H9 (cell line): ENCODE measurements around the gene TBC1D9. TPM values are rescaled to one million over a fixed set of nuclear protein-coding genes. Genes with fewer than 3 reads are reported as not detected.

Source experiments
- DNase-seq: peaks from one replicate; pipeline ENCODE4 v3.0.0-alpha.2; 2017
- H2AFZ ChIP-seq: one replicate; pipeline ENCODE4 v1.6.1; 2013; ENCODE audit warnings: mild to moderate bottlenecking, low read length, control low read depth, moderate library complexity
- H2AK5ac ChIP-seq: 2 replicates; pipeline ENCODE4 v1.6.1; 2013; ENCODE audit warnings: low read length, control low read depth, mixed read lengths; ENCODE audit not compliant: insufficient read length
- H2BK120ac ChIP-seq: one replicate; pipeline ENCODE4 v1.6.1; 2013; ENCODE audit warnings: low read depth, mild to moderate bottlenecking, low read length, control low read depth, inconsistent platforms; ENCODE audit not compliant: poor library complexity, severe bottlenecking
- H2BK12ac ChIP-seq: 2 replicates; pipeline ENCODE4 v1.6.1; 2013; ENCODE audit warnings: low read length, control low read depth, mixed read lengths, low read depth; ENCODE audit not compliant: insufficient read length
- H2BK15ac ChIP-seq: 2 replicates; pipeline ENCODE4 v1.6.1; 2013; ENCODE audit warnings: low read depth, low read length, control low read depth
- H2BK20ac ChIP-seq: one replicate; pipeline ENCODE4 v1.6.1; 2013; ENCODE audit warnings: low read depth, mild to moderate bottlenecking, low read length, control low read depth, inconsistent platforms; ENCODE audit not compliant: poor library complexity, severe bottlenecking
- H2BK5ac ChIP-seq: 2 replicates; pipeline ENCODE4 v1.6.1; 2013; ENCODE audit warnings: low read length, control low read depth, mixed read lengths; ENCODE audit not compliant: insufficient read length
- H3K14ac ChIP-seq: 2 replicates; pipeline ENCODE4 v1.6.1; 2013; ENCODE audit warnings: low read length, control low read depth; ENCODE audit not compliant: insufficient read depth
- H3K18ac ChIP-seq: 2 replicates; pipeline ENCODE4 v1.6.1; 2013; ENCODE audit warnings: low read depth, mild to moderate bottlenecking, mixed read lengths, low read length, control low read depth; ENCODE audit not compliant: insufficient read length
- H3K23ac ChIP-seq: 2 replicates; pipeline ENCODE4 v1.6.1; 2013; ENCODE audit warnings: low read length, control low read depth, mixed read lengths, low read depth; ENCODE audit not compliant: insufficient read length
- H3K23me2 ChIP-seq: 2 replicates; pipeline ENCODE4 v1.6.1; 2013; ENCODE audit warnings: low read depth, mild to moderate bottlenecking, mixed read lengths, low read length, control low read depth; ENCODE audit not compliant: insufficient read length, poor library complexity, severe bottlenecking
- H3K27ac ChIP-seq: 2 replicates; pipeline ENCODE4 v1.5.1; 2013; ENCODE audit warnings: low read length, control low read depth, mixed read lengths, low read depth; ENCODE audit not compliant: insufficient read length
- H3K27me3 ChIP-seq: 2 replicates; pipeline ENCODE4 v1.6.1; 2013; ENCODE audit warnings: low read length, control low read depth, inconsistent platforms; ENCODE audit not compliant: insufficient read depth
- H3K4ac ChIP-seq: 2 replicates; pipeline ENCODE4 v1.6.1; 2013; ENCODE audit warnings: low read depth, mild to moderate bottlenecking, control low read depth, inconsistent platforms, low read length, moderate library complexity
- H3K4me1 ChIP-seq: 2 replicates; pipeline ENCODE4 v1.6.1; 2013; ENCODE audit warnings: low read length, control low read depth, inconsistent platforms; ENCODE audit not compliant: insufficient read depth
- H3K4me2 ChIP-seq: 2 replicates; pipeline ENCODE4 v1.6.1; 2013; ENCODE audit warnings: low read length, control low read depth, mixed read lengths; ENCODE audit not compliant: insufficient read length, insufficient read depth
- H3K56ac ChIP-seq: 2 replicates; pipeline ENCODE4 v1.6.1; 2013; ENCODE audit warnings: low read depth, mild to moderate bottlenecking, mixed read lengths, low read length, control low read depth; ENCODE audit not compliant: insufficient read length
- H3K79me1 ChIP-seq: 2 replicates; pipeline ENCODE4 v1.6.1; 2013; ENCODE audit warnings: low read depth, mild to moderate bottlenecking, moderate library complexity, low read length, control low read depth, inconsistent platforms; ENCODE audit not compliant: insufficient read depth, poor library complexity, severe bottlenecking
- H3K79me2 ChIP-seq: 2 replicates; pipeline ENCODE4 v1.6.1; 2013; ENCODE audit warnings: low read length, control low read depth, inconsistent platforms; ENCODE audit not compliant: insufficient read depth
- H3K9ac ChIP-seq: 2 replicates; pipeline ENCODE4 v1.6.1; 2013; ENCODE audit warnings: low read length, control low read depth, mixed read lengths; ENCODE audit not compliant: insufficient read length; ENCODE audit errors: extremely low read depth
- H3K9me3 ChIP-seq: one replicate; pipeline ENCODE4 v1.6.1; 2013; ENCODE audit warnings: low read depth, low read length, inconsistent platforms; ENCODE audit not compliant: control insufficient read depth
- H3T11ph ChIP-seq: one replicate; pipeline ENCODE4 v1.6.1; 2013; ENCODE audit warnings: mild to moderate bottlenecking, low read length, control low read depth, inconsistent platforms
- H4K20me1 ChIP-seq: one replicate; pipeline ENCODE4 v1.6.1; 2013; ENCODE audit not compliant: control insufficient read depth, insufficient read length, insufficient read depth
- H4K5ac ChIP-seq: 2 replicates; pipeline ENCODE4 v1.6.1; 2013; ENCODE audit warnings: low read depth, mild to moderate bottlenecking, mixed read lengths, low read length, control low read depth; ENCODE audit not compliant: insufficient read length
- H4K8ac ChIP-seq: replicated peaks from 2 replicates; pipeline ENCODE4 v1.6.1; 2013; ENCODE audit warnings: low read length, control low read depth, mixed read lengths, low read depth; ENCODE audit not compliant: insufficient read length
- H4K91ac ChIP-seq: 2 replicates; pipeline ENCODE4 v1.6.1; 2013; ENCODE audit warnings: low read depth, mild to moderate bottlenecking, moderate library complexity, mixed read lengths, low read length, control low read depth; ENCODE audit not compliant: insufficient read length
- H3K27ac Mint-ChIP-seq, 3 experiments: 2 replicates in 2 of 3; 3 replicates in 1 of 3; pipeline ENCODE4 v1.8.0; 2020 to 2021; ENCODE audit warnings: mixed read lengths in 3 of 3, mild to moderate bottlenecking in 1 of 3, moderate library complexity in 1 of 3
- H3K27me3 Mint-ChIP-seq: 2 replicates; pipeline ENCODE4 v1.8.0; 2021; ENCODE audit warnings: low read depth, mild to moderate bottlenecking, moderate library complexity, mixed read lengths
- H3K36me3 Mint-ChIP-seq, 3 experiments: 2 replicates in 2 of 3; 3 replicates in 1 of 3; pipeline ENCODE4 v1.8.0; 2020 to 2021; ENCODE audit warnings: low read depth in 3 of 3, mixed read lengths in 3 of 3; ENCODE audit not compliant: insufficient read depth in 1 of 3
- H3K4me1 Mint-ChIP-seq, 2 experiments: 2 replicates each; pipeline ENCODE4 v1.8.0; 2020; ENCODE audit warnings: mixed read lengths in 2 of 2
- H3K4me3 Mint-ChIP-seq, 2 experiments: 2 replicates in 1 of 2; 3 replicates in 1 of 2; pipeline ENCODE4 v1.8.0; 2020 to 2021; ENCODE audit warnings: mild to moderate bottlenecking in 2 of 2, mixed read lengths in 2 of 2, moderate library complexity in 1 of 2
- H3K9me3 Mint-ChIP-seq, 2 experiments: 2 replicates in 1 of 2; 3 replicates in 1 of 2; pipeline ENCODE4 v1.8.0; 2020; ENCODE audit warnings: mild to moderate bottlenecking in 2 of 2, mixed read lengths in 2 of 2, moderate library complexity in 1 of 2
- CTCF ChIP-seq: fragments of 200-600 bp; sonication (generic); conservative IDR thresholded peaks from 3 replicates; pipeline ENCODE4 v1.8.0; 2021; ENCODE audit warnings: antibody characterized with exemption, mild to moderate bottlenecking
- WGBS: extraction: QIAGEN DNeasy Blood & Tissue Kit; methylation state at CpG from one replicate; pipeline ENCODE4 v1.1.7; 2013; ENCODE audit warnings: missing lambda C conversion rate, low lambda C conversion rate, mixed read lengths; ENCODE audit not compliant: insufficient read length; ENCODE audit errors: extremely low coverage; 5-methylcytosine and 5-hydroxymethylcytosine counted together
- total RNA-seq: library from RNA; stranded (reverse); gene quantifications from 2 replicates; pipeline ENCODE4 v1.2.1, GENCODE V29; 2021

The TBC1D9 gene
- total RNA-seq, 1 experiment from 2014 or later = 0.63 TPM

GRCh38 chr4:140640150-140640748 is 115.9 kb downstream of the TBC1D9 start:
- H3K18ac ChIP-seq = no peak overlapping the region
- no peak overlapping the region for H3K23ac ChIP-seq
- TF ChIP-seq CTCF = no peak
- no CpG with 5 or more reads among the region's 6 CpGs for WGBS
- no peak overlapping the region for H4K8ac ChIP-seq
- H3K27me3 ChIP-seq = no peaks in the 10 kb centered on the region
- H2BK120ac ChIP-seq = no peak overlapping the region
- H3K27ac ChIP-seq = no peak overlapping the region
- no peak overlapping the region for H4K91ac ChIP-seq
- H3K27ac Mint-ChIP-seq = no peak overlapping the region
- H2AFZ ChIP-seq = no peak overlapping the region
- H3K79me1 ChIP-seq = no peaks in the 10 kb centered on the region
- H3K23me2 ChIP-seq = no peaks in the 10 kb centered on the region
- no peak overlapping the region for H3K4me2 ChIP-seq
- no peaks in the 10 kb centered on the region for H3K9me3 Mint-ChIP-seq
- no peak overlapping the region for H3K14ac ChIP-seq
- H2BK12ac ChIP-seq = no peak overlapping the region
- H4K5ac ChIP-seq = no peak overlapping the region
- H3K4me1 ChIP-seq = no peaks in the 10 kb centered on the region
- H3K79me2 ChIP-seq = no peaks in the 10 kb centered on the region
- no peak overlapping the region for H2BK20ac ChIP-seq
- no peak overlapping the region for H2AK5ac ChIP-seq
- H3T11ph ChIP-seq = no peak overlapping the region
- H3K9me3 ChIP-seq = no peaks in the 10 kb centered on the region
- H3K56ac ChIP-seq = no peak overlapping the region
- H2BK15ac ChIP-seq = no peak overlapping the region
- no peaks in the 10 kb centered on the region for H4K20me1 ChIP-seq
- DNase-seq = no peak
- H2BK5ac ChIP-seq = no peak overlapping the region
- no peak overlapping the region for H3K4me3 Mint-ChIP-seq
- H3K36me3 Mint-ChIP-seq = no peaks in the 10 kb centered on the region; a peak in 1 of 7 replicates
- no peak overlapping the region for H3K4ac ChIP-seq
- H3K9ac ChIP-seq = no peak overlapping the region
- H3K27me3 Mint-ChIP-seq = no peaks in the 10 kb centered on the region
- peaks cover 28 to 35% of the 10 kb centered on the region in 2 experiments for H3K4me1 Mint-ChIP-seq
